ENCODE measurements around the gene FMO1.
"Not testable (repeated sequence)": the region's sequence is repeated elsewhere in the genome, so short reads cannot be mapped to it uniquely, and the experiment has no call there.

- TF ChIP-seq CTCF (IDR thresholded peaks at IDR 0.05); ZFX (IDR thresholded peaks at IDR 0.05; ENCODE audit: borderline replicate concordance): not testable (repeated sequence)
These were observed 24.0 kb upstream of the FMO1 start for GRCh38 chr1:171224257-171224656.

All from 22Rv1 (cell line).